ENCODE results near the gene RBM6.

GRCh38 chr3:50078622-50079021, 138.7 kb downstream of the RBM6 start:
- TF ChIP-seq, protein P1, sequence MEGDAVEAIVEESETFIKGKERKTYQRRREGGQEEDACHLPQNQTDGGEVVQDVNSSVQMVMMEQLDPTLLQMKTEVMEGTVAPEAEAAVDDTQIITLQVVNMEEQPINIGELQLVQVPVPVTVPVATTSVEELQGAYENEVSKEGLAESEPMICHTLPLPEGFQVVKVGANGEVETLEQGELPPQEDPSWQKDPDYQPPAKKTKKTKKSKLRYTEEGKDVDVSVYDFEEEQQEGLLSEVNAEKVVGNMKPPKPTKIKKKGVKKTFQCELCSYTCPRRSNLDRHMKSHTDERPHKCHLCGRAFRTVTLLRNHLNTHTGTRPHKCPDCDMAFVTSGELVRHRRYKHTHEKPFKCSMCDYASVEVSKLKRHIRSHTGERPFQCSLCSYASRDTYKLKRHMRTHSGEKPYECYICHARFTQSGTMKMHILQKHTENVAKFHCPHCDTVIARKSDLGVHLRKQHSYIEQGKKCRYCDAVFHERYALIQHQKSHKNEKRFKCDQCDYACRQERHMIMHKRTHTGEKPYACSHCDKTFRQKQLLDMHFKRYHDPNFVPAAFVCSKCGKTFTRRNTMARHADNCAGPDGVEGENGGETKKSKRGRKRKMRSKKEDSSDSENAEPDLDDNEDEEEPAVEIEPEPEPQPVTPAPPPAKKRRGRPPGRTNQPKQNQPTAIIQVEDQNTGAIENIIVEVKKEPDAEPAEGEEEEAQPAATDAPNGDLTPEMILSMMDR (IDR thresholded peaks at IDR 0.05) = no peak
- TF ChIP-seq EP300 (IDR thresholded peaks at IDR 0.05) (no peak), POLR2A (IDR thresholded peaks at IDR 0.05; ENCODE audit: low read depth) (no peak)

Measured in esophagus muscularis mucosa (tissue), 4 donors.